NCI-H2029 treated with DMSO at 0.1 percent for 48 hours (cell line): ENCODE results near the gene CPOX.
A peak's percentile ranks its signal among the peaks of the same experiment; 100 is the strongest.
"Not testable (repeated sequence)": the region's sequence is repeated elsewhere in the genome, so short reads cannot be mapped to it uniquely, and the experiment has no call there.

Source experiments
- DNase-seq: peaks from one replicate; lab custom pipeline; 2025; lab: John Stamatoyannopoulos, UW

Gene CPOX

GRCh38 chr3:98593046-98593936 lies at the start of gene CPOX:
Gene CPOX, minus strand, starts transcription at chr3:98593611. Its CDS starts 107 bp downstream, at chr3:98593504.
- DNase-seq = peak; percentile 47

- not testable (repeated sequence) for DNase-seq
Observed at GRCh38 chr3:98642769-98643168, 49.4 kb upstream of the CPOX start.

- not testable (repeated sequence) for DNase-seq
Observed at GRCh38 chr3:98641756-98642155, 48.3 kb upstream of the CPOX start.

- DNase-seq = not testable (repeated sequence)
Observed at GRCh38 chr3:98638515-98638914, 45.1 kb upstream of the CPOX start.

- no peak for DNase-seq
Observed at GRCh38 chr3:98630416-98630815, 37.0 kb upstream of the CPOX start.

- no peak for DNase-seq
Observed at GRCh38 chr3:98628317-98628716, 34.9 kb upstream of the CPOX start.

GRCh38 chr3:98626151-98626550 lies 32.7 kb upstream of the CPOX start:
- DNase-seq = no peak

GRCh38 chr3:98623572-98624280 lies 30.3 kb upstream of the CPOX start:
- DNase-seq = no peak

GRCh38 chr3:98617841-98618240 lies 24.4 kb upstream of the CPOX start:
- DNase-seq = no peak

GRCh38 chr3:98613616-98614015 lies 20.2 kb upstream of the CPOX start:
- no peak for DNase-seq

- DNase-seq = no peak
Observed at GRCh38 chr3:98612996-98613517, 19.6 kb upstream of the CPOX start.

- no peak for DNase-seq
Observed at GRCh38 chr3:98612587-98612986, 19.2 kb upstream of the CPOX start.

- DNase-seq = no peak
Observed at GRCh38 chr3:98608029-98608428, 14.6 kb upstream of the CPOX start.

- no peak for DNase-seq
Observed at GRCh38 chr3:98603580-98603979, 10.2 kb upstream of the CPOX start.

- peak; percentile 7 for DNase-seq
Observed at GRCh38 chr3:98602078-98602678, 8.8 kb upstream of the CPOX start.

- no peak for DNase-seq
Observed at GRCh38 chr3:98601180-98601579, 7.8 kb upstream of the CPOX start.

GRCh38 chr3:98600412-98601095 lies 7.1 kb upstream of the CPOX start:
- DNase-seq = no peak

GRCh38 chr3:98599647-98600411 lies 6.4 kb upstream of the CPOX start:
- DNase-seq = no peak

- no peak for DNase-seq
Observed at GRCh38 chr3:98598492-98598891, 5.1 kb upstream of the CPOX start.

GRCh38 chr3:98596541-98597500 lies 3.4 kb upstream of the CPOX start:
- no peak for DNase-seq
